ENCODE results near the gene RPS6KA4. TPM values are rescaled to one million over a fixed set of nuclear protein-coding genes. Genes with fewer than 3 reads are reported as not detected.

Gene RPS6KA4
- total and polyA plus RNA-seq, 2 of the 13 experiments (the other 11 are each of a cell fraction or from before 2014, with no cell fraction given) = 8.9 to 14.2 TPM

DNA sequence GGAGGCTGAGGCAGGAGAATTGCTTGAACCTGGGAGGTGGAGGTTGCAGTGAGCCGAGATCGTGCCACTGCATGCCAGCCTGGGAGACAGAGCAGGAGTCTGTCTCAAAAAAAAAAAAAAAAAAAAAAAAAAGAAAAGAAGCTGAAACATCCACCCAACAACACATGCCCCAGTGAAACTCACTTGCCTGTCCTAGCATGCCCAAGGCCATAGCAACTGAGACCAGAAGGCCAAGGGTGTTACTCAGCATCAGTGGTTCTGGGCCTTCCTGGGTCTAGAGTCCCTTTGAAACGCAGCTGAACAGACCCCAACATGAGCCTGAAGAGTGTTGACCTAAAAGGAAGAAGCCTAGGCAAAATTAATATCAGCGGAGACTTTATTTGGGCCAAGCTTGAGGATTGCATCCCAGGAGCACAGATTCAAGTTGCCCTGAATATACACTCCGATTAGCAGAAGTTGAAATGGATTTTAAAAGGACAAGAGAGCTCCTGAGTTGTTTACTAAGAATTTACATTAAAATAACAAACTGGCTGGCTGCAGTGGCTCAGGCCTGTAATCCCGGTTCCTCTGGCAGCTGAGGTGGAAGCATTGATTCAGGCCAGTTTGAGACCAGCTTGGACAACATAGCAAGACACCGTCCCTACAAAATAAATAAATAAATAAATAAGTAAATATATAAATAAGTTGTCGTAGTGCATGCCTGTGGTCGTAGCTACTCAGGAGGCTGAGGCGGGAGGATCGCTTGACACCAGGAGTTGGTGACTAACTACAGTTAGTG, 34.1 kb upstream of the RPS6KA4 start:
- ChIA-PET POLR2A (no interaction called here), CTCF (ENCODE audit: low intra/inter-chr PET ratio, low total read pairs) (no interaction called here)
- WGBS (ENCODE audit: low lambda C conversion rate) = 62% methylated on average over 11 of the region's 11 CpGs
- DNase-seq (ENCODE audit: low spot score) (no peak), FAIRE-seq (no peak), ATAC-seq (no peak)
- Histone ChIP-seq H3K9ac (ENCODE audit: insufficient read depth, low read depth, low read length) (no peak overlapping the region), H3K9me3 (ENCODE audit: low read length) (no peaks in the 10 kb centered on the region), H3K79me2 (ENCODE audit: insufficient read depth, low read length) (no peaks in the 10 kb centered on the region), H4K20me1 (ENCODE audit: insufficient read depth, low read length) (no peaks in the 10 kb centered on the region), H3K4me2 (ENCODE audit: low read depth, low read length) (no peak overlapping the region), H3K27ac (ENCODE audit: extremely low read length, insufficient read depth, low read length) (no peak overlapping the region), H3K36me3 (replicated peaks in 1 of 2; ENCODE audit: control insufficient read depth in 1 of 2, insufficient read depth in 2 of 2, low read length in 2 of 2) (peaks cover 1 to 15% of the 10 kb centered on the region in 2 experiments; a peak in 1 of 5 replicates), H2AFZ (ENCODE audit: low read length) (no peak overlapping the region), H3K4me3 (replicated peaks in 1 of 3; ENCODE audit: insufficient read depth in 1 of 3, low read depth in 2 of 3, low read length in 3 of 3) (no peak overlapping the region), H3K4me1 (ENCODE audit: insufficient read depth, low read length) (peaks cover 6% of the 10 kb centered on the region), H3K27me3 (ENCODE audit: control insufficient read depth in 1 of 2, insufficient read depth in 2 of 2, low read length in 2 of 2) (peaks cover 0 to 3% of the 10 kb centered on the region in 2 experiments; a peak in 1 of 5 replicates)
- no TSS peak for BruUV-seq (replicated peaks)
- TF ChIP-seq CAMTA2 (CRISPR knock-in tag; IDR thresholded peaks at IDR 0.05; ENCODE audit: borderline replicate concordance) (no peak), GTF3A (CRISPR knock-in tag; conservative IDR thresholded peaks at IDR 0.05) (no peak), ZNF263 (CRISPR knock-in tag; IDR thresholded peaks at IDR 0.05) (no peak), ZNF282 (IDR thresholded peaks at IDR 0.05; ENCODE audit: partially characterized antibody) (no peak), ISL2 (CRISPR knock-in tag; IDR thresholded peaks at IDR 0.05) (no peak), CREM (IDR thresholded peaks at IDR 0.05) (no peak), CREM (CRISPR knock-in tag; IDR thresholded peaks at IDR 0.05) (no peak), ZBTB42 (CRISPR knock-in tag; IDR thresholded peaks at IDR 0.05) (no peak), ZNF766 (CRISPR knock-in tag; IDR thresholded peaks at IDR 0.05; ENCODE audit: borderline replicate concordance) (no peak), ELF1 (CRISPR knock-in tag; IDR thresholded peaks at IDR 0.05) (no peak), ARHGAP35 (CRISPR knock-in tag; IDR thresholded peaks at IDR 0.05; ENCODE audit: borderline replicate concordance) (no peak), ZNF713 (CRISPR knock-in tag; IDR thresholded peaks at IDR 0.05) (no peak), RBM39 (IDR thresholded peaks at IDR 0.05; ENCODE audit: low read depth, low read length, poor library complexity, severe bottlenecking) (no peak)
- TF ChIP-seq, protein P1, sequence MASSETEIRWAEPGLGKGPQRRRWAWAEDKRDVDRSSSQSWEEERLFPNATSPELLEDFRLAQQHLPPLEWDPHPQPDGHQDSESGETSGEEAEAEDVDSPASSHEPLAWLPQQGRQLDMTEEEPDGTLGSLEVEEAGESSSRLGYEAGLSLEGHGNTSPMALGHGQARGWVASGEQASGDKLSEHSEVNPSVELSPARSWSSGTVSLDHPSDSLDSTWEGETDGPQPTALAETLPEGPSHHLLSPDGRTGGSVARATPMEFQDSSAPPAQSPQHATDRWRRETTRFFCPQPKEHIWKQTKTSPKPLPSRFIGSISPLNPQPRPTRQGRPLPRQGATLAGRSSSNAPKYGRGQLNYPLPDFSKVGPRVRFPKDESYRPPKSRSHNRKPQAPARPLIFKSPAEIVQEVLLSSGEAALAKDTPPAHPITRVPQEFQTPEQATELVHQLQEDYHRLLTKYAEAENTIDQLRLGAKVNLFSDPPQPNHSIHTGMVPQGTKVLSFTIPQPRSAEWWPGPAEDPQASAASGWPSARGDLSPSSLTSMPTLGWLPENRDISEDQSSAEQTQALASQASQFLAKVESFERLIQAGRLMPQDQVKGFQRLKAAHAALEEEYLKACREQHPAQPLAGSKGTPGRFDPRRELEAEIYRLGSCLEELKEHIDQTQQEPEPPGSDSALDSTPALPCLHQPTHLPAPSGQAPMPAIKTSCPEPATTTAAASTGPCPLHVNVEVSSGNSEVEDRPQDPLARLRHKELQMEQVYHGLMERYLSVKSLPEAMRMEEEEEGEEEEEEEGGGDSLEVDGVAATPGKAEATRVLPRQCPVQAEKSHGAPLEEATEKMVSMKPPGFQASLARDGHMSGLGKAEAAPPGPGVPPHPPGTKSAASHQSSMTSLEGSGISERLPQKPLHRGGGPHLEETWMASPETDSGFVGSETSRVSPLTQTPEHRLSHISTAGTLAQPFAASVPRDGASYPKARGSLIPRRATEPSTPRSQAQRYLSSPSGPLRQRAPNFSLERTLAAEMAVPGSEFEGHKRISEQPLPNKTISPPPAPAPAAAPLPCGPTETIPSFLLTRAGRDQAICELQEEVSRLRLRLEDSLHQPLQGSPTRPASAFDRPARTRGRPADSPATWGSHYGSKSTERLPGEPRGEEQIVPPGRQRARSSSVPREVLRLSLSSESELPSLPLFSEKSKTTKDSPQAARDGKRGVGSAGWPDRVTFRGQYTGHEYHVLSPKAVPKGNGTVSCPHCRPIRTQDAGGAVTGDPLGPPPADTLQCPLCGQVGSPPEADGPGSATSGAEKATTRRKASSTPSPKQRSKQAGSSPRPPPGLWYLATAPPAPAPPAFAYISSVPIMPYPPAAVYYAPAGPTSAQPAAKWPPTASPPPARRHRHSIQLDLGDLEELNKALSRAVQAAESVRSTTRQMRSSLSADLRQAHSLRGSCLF (CRISPR knock-in tag; IDR thresholded peaks at IDR 0.05; ENCODE audit: borderline replicate concordance) = no peak
- TF ChIP-seq, protein P2, sequence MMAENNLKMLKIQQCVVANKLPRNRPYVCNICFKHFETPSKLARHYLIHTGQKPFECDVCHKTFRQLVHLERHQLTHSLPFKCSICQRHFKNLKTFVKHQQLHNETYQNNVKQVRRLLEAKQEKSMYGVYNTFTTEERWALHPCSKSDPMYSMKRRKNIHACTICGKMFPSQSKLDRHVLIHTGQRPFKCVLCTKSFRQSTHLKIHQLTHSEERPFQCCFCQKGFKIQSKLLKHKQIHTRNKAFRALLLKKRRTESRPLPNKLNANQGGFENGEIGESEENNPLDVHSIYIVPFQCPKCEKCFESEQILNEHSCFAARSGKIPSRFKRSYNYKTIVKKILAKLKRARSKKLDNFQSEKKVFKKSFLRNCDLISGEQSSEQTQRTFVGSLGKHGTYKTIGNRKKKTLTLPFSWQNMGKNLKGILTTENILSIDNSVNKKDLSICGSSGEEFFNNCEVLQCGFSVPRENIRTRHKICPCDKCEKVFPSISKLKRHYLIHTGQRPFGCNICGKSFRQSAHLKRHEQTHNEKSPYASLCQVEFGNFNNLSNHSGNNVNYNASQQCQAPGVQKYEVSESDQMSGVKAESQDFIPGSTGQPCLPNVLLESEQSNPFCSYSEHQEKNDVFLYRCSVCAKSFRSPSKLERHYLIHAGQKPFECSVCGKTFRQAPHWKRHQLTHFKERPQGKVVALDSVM (CRISPR knock-in tag; IDR thresholded peaks at IDR 0.05) = no peak
- TF ChIP-seq, protein P3, sequence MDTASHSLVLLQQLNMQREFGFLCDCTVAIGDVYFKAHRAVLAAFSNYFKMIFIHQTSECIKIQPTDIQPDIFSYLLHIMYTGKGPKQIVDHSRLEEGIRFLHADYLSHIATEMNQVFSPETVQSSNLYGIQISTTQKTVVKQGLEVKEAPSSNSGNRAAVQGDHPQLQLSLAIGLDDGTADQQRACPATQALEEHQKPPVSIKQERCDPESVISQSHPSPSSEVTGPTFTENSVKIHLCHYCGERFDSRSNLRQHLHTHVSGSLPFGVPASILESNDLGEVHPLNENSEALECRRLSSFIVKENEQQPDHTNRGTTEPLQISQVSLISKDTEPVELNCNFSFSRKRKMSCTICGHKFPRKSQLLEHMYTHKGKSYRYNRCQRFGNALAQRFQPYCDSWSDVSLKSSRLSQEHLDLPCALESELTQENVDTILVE (CRISPR knock-in tag; IDR thresholded peaks at IDR 0.05) = no peak
- in situ Hi-C loops (cut with HindIII; ENCODE audit: extremely low pct_ligation_motif_present, low pct_unique_long_range_greater_than_20kb) = no loop called here
- intact Hi-C loops (cut with micrococcal nuclease; ENCODE audit: unreplicated experiment) = no loop called here
